Endodermal cell (in vitro differentiated cells): ENCODE data around the gene AGBL3. TPM values are rescaled to one million over a fixed set of nuclear protein-coding genes. Genes with fewer than 3 reads are reported as not detected.

Experiments
- DNase-seq: peaks from one replicate; pipeline ENCODE4 v3.0.0-alpha.2; 2017
- H3K27ac ChIP-seq: 2 replicates; pipeline ENCODE4 v1.5.1; 2013; ENCODE audit warnings: mild to moderate bottlenecking, low read depth, low read length, moderate library complexity
- H3K27me3 ChIP-seq: 2 replicates; pipeline ENCODE4 v1.6.1; 2013; ENCODE audit warnings: mild to moderate bottlenecking, low read length, moderate library complexity; ENCODE audit not compliant: insufficient read depth, control insufficient read depth, poor library complexity, severe bottlenecking
- H3K36me3 ChIP-seq: 2 replicates; pipeline ENCODE4 v1.7.0; 2013; ENCODE audit warnings: mild to moderate bottlenecking, low read length, moderate library complexity; ENCODE audit not compliant: control insufficient read depth, insufficient read depth
- H3K4me1 ChIP-seq: one replicate; pipeline ENCODE4 v1.7.0; 2013; ENCODE audit warnings: low read length; ENCODE audit not compliant: control insufficient read depth, insufficient read depth
- H3K4me3 ChIP-seq: 2 replicates; pipeline ENCODE4 v1.5.1; 2013; ENCODE audit warnings: mild to moderate bottlenecking, low read length, moderate library complexity
- H3K9ac ChIP-seq: 2 replicates; pipeline ENCODE4 v1.6.1; 2013; ENCODE audit warnings: mild to moderate bottlenecking, low read length, moderate library complexity; ENCODE audit not compliant: poor library complexity, severe bottlenecking; ENCODE audit errors: extremely low read depth
- H3K9me3 ChIP-seq: 2 replicates; pipeline ENCODE4 v1.6.1; 2013; ENCODE audit warnings: mild to moderate bottlenecking, low read length, moderate library complexity; ENCODE audit not compliant: control insufficient read depth
- H3K27ac Mint-ChIP-seq: 2 replicates; pipeline ENCODE4 v1.8.0; 2020; ENCODE audit warnings: mixed read lengths
- H3K27me3 Mint-ChIP-seq: 2 replicates; pipeline ENCODE4 v1.8.0; 2021; ENCODE audit warnings: mild to moderate bottlenecking, mixed read lengths; ENCODE audit not compliant: insufficient read depth
- H3K36me3 Mint-ChIP-seq: 2 replicates; pipeline ENCODE4 v1.8.0; 2020; ENCODE audit warnings: low read depth, mixed read lengths
- H3K4me1 Mint-ChIP-seq: 2 replicates; pipeline ENCODE4 v1.8.0; 2020; ENCODE audit warnings: mixed read lengths
- H3K4me3 Mint-ChIP-seq: 2 replicates; pipeline ENCODE4 v1.8.0; 2020; ENCODE audit warnings: mild to moderate bottlenecking, moderate library complexity, mixed read lengths
- H3K9me3 Mint-ChIP-seq: 2 replicates; pipeline ENCODE4 v1.8.0; 2020; ENCODE audit warnings: mild to moderate bottlenecking, mixed read lengths
- WGBS, 2 experiments: methylation state at CpG; one replicate each; pipeline versions ENCODE4 v1.1.5 to v1.1.7; 2013; ENCODE audit warnings: missing lambda C conversion rate in 2 of 2, mixed read lengths in 1 of 2; ENCODE audit not compliant: insufficient coverage in 1 of 2, insufficient read length in 1 of 2; 5-methylcytosine and 5-hydroxymethylcytosine counted together
- total RNA-seq, 2 donors: library from RNA; stranded (reverse); fragmentation: NEBNext Ultra II Directional in 1 of 2; extraction: Animal tissue kit (Norgen Biotek cat#: 25700) in 1 of 2; gene quantifications; 2 replicates in 1 of 2; 3 replicates in 1 of 2; pipeline ENCODE4 v1.2.1, GENCODE V29; 2021
- TF ChIP-seq, protein P1 (sequence below): fragments of 200-600 bp; sonication (generic); conservative IDR thresholded peaks from 2 replicates; pipeline ENCODE4 v1.5.0; 2021; ENCODE audit warnings: antibody characterized with exemption, mild to moderate bottlenecking

Gene AGBL3
- total RNA-seq, 2 donors from 2014 or later: 2.6 to 5.0 TPM

DNA sequence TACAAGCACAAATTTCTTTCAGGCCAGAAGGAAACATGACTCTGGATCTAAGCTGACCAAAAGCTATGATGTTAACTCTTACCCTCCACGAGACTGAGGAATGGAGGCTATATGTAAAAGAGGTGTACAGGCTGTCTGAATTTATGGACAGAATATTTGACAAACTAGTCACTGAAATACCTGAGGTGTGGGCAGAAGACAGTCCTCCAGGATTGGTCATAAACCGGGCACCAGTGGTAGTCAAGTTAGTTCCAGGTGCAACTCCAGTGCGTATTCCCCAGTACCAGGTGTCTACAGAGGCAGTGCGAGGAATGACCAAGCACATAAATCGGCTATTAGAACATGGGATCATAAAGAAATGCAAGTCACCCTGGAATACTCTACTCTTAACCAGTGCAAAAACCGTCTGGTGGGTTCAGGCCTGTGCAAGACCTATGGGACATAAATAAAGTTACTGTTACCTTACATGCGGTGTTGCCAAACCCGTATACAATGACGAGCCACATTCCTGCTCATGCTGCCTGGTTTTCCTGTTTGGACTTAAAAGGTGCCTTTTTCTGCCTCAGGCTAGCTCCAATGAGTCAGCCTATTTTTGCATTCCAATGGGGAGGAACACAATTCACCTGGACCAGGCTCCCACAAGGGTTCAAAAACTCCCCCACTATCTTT is 190.9 kb downstream of the AGBL3 start:
- no peaks in the 10 kb centered on the region for H3K4me1 ChIP-seq
- H3K9me3 ChIP-seq: peaks cover 24% of the 10 kb centered on the region
- Mint-ChIP-seq H3K27ac (no peak overlapping the region), H3K4me3 (no peak overlapping the region), H3K4me1 (no peaks in the 10 kb centered on the region), H3K36me3 (peaks cover 16% of the 10 kb centered on the region), H3K27me3 (no peaks in the 10 kb centered on the region), H3K9me3 (peaks cover 37% of the 10 kb centered on the region)
- no peak overlapping the region for H3K27ac ChIP-seq
- WGBS, 2 experiments: 91% methylated on average over 8 to 9 of the region's 9 CpGs
- H3K4me3 ChIP-seq: no peak overlapping the region
- no peaks in the 10 kb centered on the region for H3K27me3 ChIP-seq
- H3K9ac ChIP-seq: no peak overlapping the region
- no peak for DNase-seq
- no peaks in the 10 kb centered on the region for H3K36me3 ChIP-seq
- TF ChIP-seq, protein P1, sequence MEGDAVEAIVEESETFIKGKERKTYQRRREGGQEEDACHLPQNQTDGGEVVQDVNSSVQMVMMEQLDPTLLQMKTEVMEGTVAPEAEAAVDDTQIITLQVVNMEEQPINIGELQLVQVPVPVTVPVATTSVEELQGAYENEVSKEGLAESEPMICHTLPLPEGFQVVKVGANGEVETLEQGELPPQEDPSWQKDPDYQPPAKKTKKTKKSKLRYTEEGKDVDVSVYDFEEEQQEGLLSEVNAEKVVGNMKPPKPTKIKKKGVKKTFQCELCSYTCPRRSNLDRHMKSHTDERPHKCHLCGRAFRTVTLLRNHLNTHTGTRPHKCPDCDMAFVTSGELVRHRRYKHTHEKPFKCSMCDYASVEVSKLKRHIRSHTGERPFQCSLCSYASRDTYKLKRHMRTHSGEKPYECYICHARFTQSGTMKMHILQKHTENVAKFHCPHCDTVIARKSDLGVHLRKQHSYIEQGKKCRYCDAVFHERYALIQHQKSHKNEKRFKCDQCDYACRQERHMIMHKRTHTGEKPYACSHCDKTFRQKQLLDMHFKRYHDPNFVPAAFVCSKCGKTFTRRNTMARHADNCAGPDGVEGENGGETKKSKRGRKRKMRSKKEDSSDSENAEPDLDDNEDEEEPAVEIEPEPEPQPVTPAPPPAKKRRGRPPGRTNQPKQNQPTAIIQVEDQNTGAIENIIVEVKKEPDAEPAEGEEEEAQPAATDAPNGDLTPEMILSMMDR: no peak

DNA sequence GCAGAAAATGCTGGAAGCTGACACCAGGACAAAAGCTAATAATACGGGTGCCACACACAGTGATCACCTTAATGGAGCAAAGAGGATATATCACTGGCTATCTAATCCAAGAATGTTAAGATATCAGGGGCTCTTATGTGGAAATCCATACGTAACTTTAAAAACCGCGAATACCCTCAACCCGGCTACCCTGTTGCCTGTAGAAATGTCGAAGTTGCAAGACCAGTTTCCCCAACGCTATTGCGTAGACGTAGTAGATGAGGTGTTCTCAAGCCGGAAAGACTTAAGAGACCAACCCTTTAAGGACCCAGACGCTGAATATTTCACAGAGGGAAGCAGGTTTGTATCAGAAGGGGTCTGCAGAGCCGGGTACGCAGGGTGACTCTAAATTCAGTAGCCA is 192.1 kb downstream of the AGBL3 start:
- DNase-seq: no peak
- WGBS, 2 experiments: 89% methylated on average over 11 to 13 of the region's 13 CpGs

DNA sequence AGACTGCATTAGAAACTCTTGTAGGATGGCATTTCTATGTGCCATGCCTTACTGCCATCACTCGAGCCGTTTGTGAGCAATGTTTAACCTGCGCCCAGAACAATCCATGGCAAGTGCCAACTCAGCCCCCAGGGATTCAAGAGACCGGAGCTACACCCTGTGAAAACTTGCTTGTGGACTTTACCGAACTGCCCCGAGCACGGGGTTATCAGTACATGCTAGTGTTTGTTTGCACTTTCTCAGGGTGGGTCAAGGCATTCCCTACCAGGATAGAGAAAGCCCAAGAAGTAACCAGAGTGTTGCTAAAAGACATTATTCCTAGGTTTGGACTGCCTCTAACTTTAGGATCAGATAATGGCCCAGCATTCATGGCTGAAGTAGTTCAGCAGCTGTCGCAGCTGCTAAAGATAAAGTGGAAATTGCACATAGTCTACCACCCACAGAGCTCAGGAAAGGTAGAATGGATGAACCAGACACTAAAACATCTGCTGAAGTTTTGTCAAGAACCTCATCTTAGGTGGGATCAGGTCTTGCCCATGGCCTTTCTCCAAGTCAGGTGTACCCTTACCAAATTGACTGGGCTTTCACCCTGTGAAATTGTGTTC is 193.1 kb downstream of the AGBL3 start:
- Mint-ChIP-seq H3K27ac (no peak overlapping the region), H3K36me3 (peaks cover 39% of the 10 kb centered on the region), H3K27me3 (no peaks in the 10 kb centered on the region), H3K4me1 (no peaks in the 10 kb centered on the region), H3K4me3 (no peak overlapping the region), H3K9me3 (peaks cover 49% of the 10 kb centered on the region)
- no peak overlapping the region for H3K9ac ChIP-seq
- no peak for DNase-seq
- H3K4me1 ChIP-seq: no peaks in the 10 kb centered on the region
- H3K27ac ChIP-seq: no peak overlapping the region
- no peaks in the 10 kb centered on the region for H3K27me3 ChIP-seq
- WGBS, 2 experiments: 92 to 96% methylated on average over 8 of the region's 8 CpGs
- TF ChIP-seq, protein P1: no peak
- peaks cover 41% of the 10 kb centered on the region for H3K9me3 ChIP-seq
- no peak overlapping the region for H3K4me3 ChIP-seq
- H3K36me3 ChIP-seq: peaks cover 11% of the 10 kb centered on the region

More for the DNA sequence above, 192.1 kb downstream of the AGBL3 start:
- H3K4me3 ChIP-seq: no peak overlapping the region
- no peaks in the 10 kb centered on the region for H3K27me3 ChIP-seq
- no peak overlapping the region for H3K9ac ChIP-seq
- peaks cover 36% of the 10 kb centered on the region for H3K9me3 ChIP-seq
- Mint-ChIP-seq H3K4me3 (no peak overlapping the region), H3K9me3 (peaks cover 49% of the 10 kb centered on the region), H3K36me3 (peaks cover 28% of the 10 kb centered on the region), H3K27me3 (no peaks in the 10 kb centered on the region), H3K4me1 (no peaks in the 10 kb centered on the region), H3K27ac (no peak overlapping the region)
- no peaks in the 10 kb centered on the region for H3K4me1 ChIP-seq
- H3K27ac ChIP-seq: no peak overlapping the region
- H3K36me3 ChIP-seq: peaks cover 5% of the 10 kb centered on the region
- TF ChIP-seq, protein P1: no peak
